Neural progenitor cell (in vitro differentiated cells): ENCODE measurements around the gene SHROOM1. TPM values are rescaled to one million over a fixed set of nuclear protein-coding genes. Genes with fewer than 3 reads are reported as not detected.

Source experiments
- DNase-seq: peaks from one replicate; pipeline ENCODE4 v3.0.0-alpha.2; 2016; ENCODE audit warnings: low spot score
- H2AFZ ChIP-seq: fragments of 200-600 bp; sonication (generic); replicated peaks from 2 replicates; pipeline ENCODE4 v1.6.1; 2016; ENCODE audit warnings: antibody characterized with exemption
- H3F3A ChIP-seq: fragments of 200-600 bp; sonication (generic); 2 replicates; pipeline ENCODE4 v1.6.1; 2016; ENCODE audit warnings: antibody characterized with exemption, low read depth
- H3K27ac ChIP-seq: fragments of 200-600 bp; sonication (generic); 2 replicates; pipeline ENCODE4 v1.5.1; 2016; ENCODE audit warnings: mild to moderate bottlenecking
- H3K27me3 ChIP-seq: fragments of 200-600 bp; sonication (generic); 2 replicates; pipeline ENCODE4 v1.6.1; 2016; ENCODE audit warnings: mild to moderate bottlenecking, moderate library complexity
- H3K36me3 ChIP-seq: fragments of 200-600 bp; sonication (generic); 2 replicates; pipeline ENCODE4 v1.5.1; 2016
- H3K4me1 ChIP-seq: fragments of 200-600 bp; sonication (generic); 2 replicates; pipeline ENCODE4 v1.6.1; 2016; ENCODE audit warnings: mixed run types
- H3K4me2 ChIP-seq: fragments of 200-600 bp; sonication (generic); 2 replicates; pipeline ENCODE4 v1.6.1; 2016
- H3K4me3 ChIP-seq: fragments of 200-600 bp; sonication (generic); 2 replicates; pipeline ENCODE4 v1.5.1; 2016
- H3K79me2 ChIP-seq: fragments of 200-600 bp; sonication (generic); 2 replicates; pipeline ENCODE4 v1.6.1; 2016; ENCODE audit warnings: low read depth
- H3K9ac ChIP-seq: fragments of 200-600 bp; sonication (generic); 2 replicates; pipeline ENCODE4 v1.6.1; 2016
- H3K9me3 ChIP-seq: fragments of 200-600 bp; sonication (generic); 2 replicates; pipeline ENCODE4 v1.5.1; 2016; ENCODE audit warnings: low read depth
- H4K20me1 ChIP-seq: fragments of 200-600 bp; sonication (generic); 2 replicates; pipeline ENCODE4 v1.6.1; 2016; ENCODE audit warnings: low read depth
- H3K27ac Mint-ChIP-seq: 3 replicates; pipeline ENCODE4 v1.8.0; 2021; ENCODE audit warnings: mixed read lengths
- H3K27me3 Mint-ChIP-seq: 2 replicates; pipeline ENCODE4 v1.8.0; 2022; ENCODE audit warnings: low read depth, mild to moderate bottlenecking, inconsistent platforms, moderate library complexity, mixed read lengths; ENCODE audit not compliant: insufficient read depth
- H3K36me3 Mint-ChIP-seq: 3 replicates; pipeline ENCODE4 v1.8.0; 2021; ENCODE audit warnings: mixed read lengths
- H3K4me1 Mint-ChIP-seq: 3 replicates; pipeline ENCODE4 v1.8.0; 2021; ENCODE audit warnings: mixed read lengths
- H3K4me3 Mint-ChIP-seq: 3 replicates; pipeline ENCODE4 v1.8.0; 2021; ENCODE audit warnings: mild to moderate bottlenecking, moderate library complexity, mixed read lengths
- H3K9me3 Mint-ChIP-seq: 3 replicates; pipeline ENCODE4 v1.8.0; 2020; ENCODE audit warnings: mixed read lengths
- CTCF ChIP-seq: fragments of 200-600 bp; sonication (generic); IDR thresholded peaks from 2 replicates; pipeline ENCODE4 v1.5.1; 2017; ENCODE audit warnings: antibody characterized with exemption, mild to moderate bottlenecking
- EZH2 ChIP-seq: fragments of 200-600 bp; sonication (generic); IDR thresholded peaks from 2 replicates; pipeline ENCODE4 v1.6.1; 2017; ENCODE audit warnings: antibody characterized with exemption, mild to moderate bottlenecking, moderate library complexity
- EZH2phosphoT487 ChIP-seq: fragments of 200-600 bp; sonication (generic); IDR thresholded peaks from 2 replicates; pipeline ENCODE4 v1.6.1; 2017; ENCODE audit warnings: antibody characterized with exemption
- total RNA-seq: library from RNA; depleted of rRNA; stranded (reverse); fragments of >200 nt; gene quantifications from 2 replicates; pipeline ENCODE4 v1.2.3, GENCODE V29; 2015; ENCODE audit warnings: low replicate concordance

SHROOM1 gene
- total RNA-seq, 1 donor from 2014 or later = 0.36 TPM

GRCh38 chr5:132853323-132853722 is 22.9 kb upstream of the SHROOM1 start:
- no peak overlapping the region for H3K4me2 ChIP-seq
- DNase-seq = no peak
- H3K27me3 ChIP-seq = no peaks in the 10 kb centered on the region
- H3K4me1 ChIP-seq = no peaks in the 10 kb centered on the region
- H3K79me2 ChIP-seq = no peaks in the 10 kb centered on the region
- H3K9ac ChIP-seq = no peak overlapping the region
- Mint-ChIP-seq H3K36me3 (no peaks in the 10 kb centered on the region), H3K4me1 (no peaks in the 10 kb centered on the region), H3K9me3 (no peaks in the 10 kb centered on the region), H3K27ac (no peak overlapping the region), H3K27me3 (no peaks in the 10 kb centered on the region), H3K4me3 (no peak overlapping the region)
- H3K27ac ChIP-seq = no peak overlapping the region
- H3K36me3 ChIP-seq = no peaks in the 10 kb centered on the region
- no peaks in the 10 kb centered on the region for H4K20me1 ChIP-seq
- H3K4me3 ChIP-seq = no peak overlapping the region
- no peaks in the 10 kb centered on the region for H3F3A ChIP-seq
- TF ChIP-seq CTCF (no peak), EZH2phosphoT487 (no peak), EZH2 (no peak)
- no peak overlapping the region for H2AFZ ChIP-seq
- H3K9me3 ChIP-seq = no peaks in the 10 kb centered on the region

- H3K4me1 ChIP-seq = no peaks in the 10 kb centered on the region
- Mint-ChIP-seq H3K4me1 (no peaks in the 10 kb centered on the region), H3K4me3 (no peak overlapping the region), H3K9me3 (no peaks in the 10 kb centered on the region), H3K36me3 (no peaks in the 10 kb centered on the region), H3K27me3 (peaks cover 4% of the 10 kb centered on the region), H3K27ac (no peak overlapping the region)
- TF ChIP-seq CTCF (no peak), EZH2 (no peak), EZH2phosphoT487 (no peak)
- no peak overlapping the region for H3K4me3 ChIP-seq
- H3K79me2 ChIP-seq = no peaks in the 10 kb centered on the region
- H2AFZ ChIP-seq = no peak overlapping the region
- H3K36me3 ChIP-seq = no peaks in the 10 kb centered on the region
- H3K4me2 ChIP-seq = no peak overlapping the region
- H4K20me1 ChIP-seq = no peaks in the 10 kb centered on the region
- no peak overlapping the region for H3K9ac ChIP-seq
- H3F3A ChIP-seq = no peaks in the 10 kb centered on the region
- no peak for DNase-seq
- no peak overlapping the region for H3K27ac ChIP-seq
- no peaks in the 10 kb centered on the region for H3K9me3 ChIP-seq
- no peaks in the 10 kb centered on the region for H3K27me3 ChIP-seq
Measured at GRCh38 chr5:132850066-132850465, 19.6 kb upstream of the SHROOM1 start.

- no peak overlapping the region for H2AFZ ChIP-seq
- Mint-ChIP-seq H3K9me3 (no peaks in the 10 kb centered on the region), H3K36me3 (no peaks in the 10 kb centered on the region), H3K4me3 (no peak overlapping the region), H3K27ac (no peak overlapping the region), H3K27me3 (peaks cover 4% of the 10 kb centered on the region), H3K4me1 (no peaks in the 10 kb centered on the region)
- H3K9me3 ChIP-seq = no peaks in the 10 kb centered on the region
- no peak overlapping the region for H3K4me2 ChIP-seq
- H3K4me3 ChIP-seq = no peak overlapping the region
- H4K20me1 ChIP-seq = no peaks in the 10 kb centered on the region
- TF ChIP-seq CTCF = no peak
- TF ChIP-seq EZH2 = no peak
- TF ChIP-seq EZH2phosphoT487 = no peak
- no peak for DNase-seq
- H3K79me2 ChIP-seq = no peaks in the 10 kb centered on the region
- H3K27ac ChIP-seq = no peak overlapping the region
- no peaks in the 10 kb centered on the region for H3K36me3 ChIP-seq
- H3K4me1 ChIP-seq = no peaks in the 10 kb centered on the region
- H3K27me3 ChIP-seq = no peaks in the 10 kb centered on the region
- H3F3A ChIP-seq = no peaks in the 10 kb centered on the region
- H3K9ac ChIP-seq = no peak overlapping the region
Measured at GRCh38 chr5:132849347-132849746, 18.9 kb upstream of the SHROOM1 start.
